HG03060 (cell line): Measurements from ENCODE around the gene ABTB1.

Experiments
- ATAC-seq: cut with Tn5 transposase; IDR thresholded peaks from one replicate; pipeline ENCODE4 v1.9.1; 2021; ENCODE audit warnings: low read depth, moderate number of reproducible peaks; ENCODE audit not compliant: unreplicated experiment

The ABTB1 gene

DNA sequence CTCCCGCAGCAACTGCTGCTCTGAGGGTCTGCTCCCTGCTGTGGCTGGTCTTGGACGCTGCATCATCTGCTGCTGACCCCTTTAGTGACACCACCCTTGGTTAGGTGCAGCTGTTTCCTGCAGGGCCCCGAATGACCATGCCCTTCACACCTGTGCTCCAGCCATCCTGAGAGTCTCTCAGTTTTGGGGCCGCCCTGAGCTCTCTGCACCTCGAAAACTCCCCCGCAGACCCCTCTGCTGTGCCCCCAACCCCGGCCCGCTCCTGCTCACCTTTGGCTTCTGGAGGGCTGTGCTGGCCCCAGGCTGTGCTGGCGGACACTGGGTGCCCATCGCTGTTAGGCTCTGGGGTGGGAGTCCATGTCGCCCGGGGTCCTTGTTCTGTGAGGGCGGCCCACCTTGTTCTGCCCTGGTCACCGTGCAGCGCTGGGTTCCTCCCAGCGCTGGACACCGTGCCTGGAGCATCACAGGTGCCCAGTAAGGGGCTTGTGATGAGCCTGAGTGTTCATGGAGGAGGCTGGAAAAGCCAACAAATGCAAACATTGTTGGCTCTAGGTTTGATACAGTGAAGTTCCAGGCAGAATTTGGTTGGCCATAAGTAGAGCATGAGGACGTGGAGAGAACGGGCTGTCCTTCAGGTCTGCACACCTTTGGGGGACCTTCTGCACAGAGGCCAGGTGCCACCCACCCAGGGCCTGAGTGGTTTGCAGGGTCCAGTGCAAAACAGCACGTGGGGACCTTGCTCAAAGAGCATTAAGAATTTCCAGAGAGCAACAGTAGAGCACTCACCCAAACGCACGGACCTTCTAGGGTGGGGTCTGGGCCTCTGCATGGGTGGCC is 12.3 kb downstream of the ABTB1 start:
- no peak for ATAC-seq

GRCh38 chr3:127685708-127686511 is 13.2 kb downstream of the ABTB1 start:
- ATAC-seq = no peak

- ATAC-seq = no peak
Observed at GRCh38 chr3:127686512-127686894, 13.8 kb downstream of the ABTB1 start.

DNA sequence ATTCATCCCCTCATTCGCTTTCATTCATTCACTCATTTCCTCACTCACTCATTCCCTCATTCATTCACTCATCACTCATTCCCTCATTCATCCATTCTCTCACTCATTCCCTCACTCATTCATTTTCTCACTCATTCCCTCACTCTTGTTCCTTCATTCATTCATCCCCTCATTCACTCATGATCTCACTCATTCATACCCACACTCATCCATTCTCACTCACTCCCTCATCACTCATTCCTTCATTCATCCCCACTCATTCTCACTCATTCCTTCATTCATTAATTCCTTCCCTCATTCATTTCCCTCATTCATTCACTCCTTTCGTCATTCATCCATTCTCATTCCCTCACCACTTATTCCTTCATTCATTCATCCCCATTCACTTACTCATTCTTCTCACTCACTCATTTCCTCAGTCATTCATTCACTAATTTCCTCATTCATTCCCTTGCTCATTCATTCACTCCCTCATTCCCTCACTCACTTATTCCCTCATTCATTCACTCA is 14.5 kb downstream of the ABTB1 start:
- ATAC-seq = no peak

GRCh38 chr3:127688022-127688415 is 15.3 kb downstream of the ABTB1 start:
- no peak for ATAC-seq

- no peak for ATAC-seq
Observed at GRCh38 chr3:127688416-127689265, 15.9 kb downstream of the ABTB1 start.

DNA sequence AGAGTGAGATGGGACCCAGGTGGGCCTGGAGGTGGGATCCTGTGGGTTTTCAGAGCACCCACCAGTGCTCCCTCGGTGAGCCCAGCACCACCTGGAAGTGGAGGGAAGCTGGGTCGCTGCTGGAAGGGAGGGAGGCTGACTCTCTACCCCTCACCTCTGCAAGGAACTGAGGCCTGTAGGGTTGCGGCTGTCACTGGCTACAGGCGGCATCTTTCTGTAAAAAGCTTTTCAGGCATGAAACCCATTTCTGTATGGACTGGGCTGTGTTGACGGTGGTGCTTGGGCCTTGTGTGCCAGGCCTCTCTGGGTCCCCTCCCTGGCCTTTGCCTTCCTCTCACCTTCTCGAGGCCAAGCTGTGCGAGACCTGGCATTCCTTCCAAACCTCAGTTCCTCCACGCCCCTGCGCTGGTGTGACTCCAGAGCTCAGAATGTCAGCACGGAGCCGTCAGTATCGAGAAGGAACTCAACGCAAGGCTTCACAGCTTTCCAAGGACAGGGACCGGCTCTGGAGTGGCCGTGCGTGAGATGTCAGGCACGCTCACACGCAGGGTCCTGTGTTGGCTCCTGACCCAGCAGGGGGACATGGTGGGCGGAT is 16.6 kb downstream of the ABTB1 start:
- no peak for ATAC-seq

GRCh38 chr3:127690106-127690505 is 17.4 kb downstream of the ABTB1 start:
- no peak for ATAC-seq

GRCh38 chr3:127690823-127691452 is 18.2 kb downstream of the ABTB1 start:
- no peak for ATAC-seq

DNA sequence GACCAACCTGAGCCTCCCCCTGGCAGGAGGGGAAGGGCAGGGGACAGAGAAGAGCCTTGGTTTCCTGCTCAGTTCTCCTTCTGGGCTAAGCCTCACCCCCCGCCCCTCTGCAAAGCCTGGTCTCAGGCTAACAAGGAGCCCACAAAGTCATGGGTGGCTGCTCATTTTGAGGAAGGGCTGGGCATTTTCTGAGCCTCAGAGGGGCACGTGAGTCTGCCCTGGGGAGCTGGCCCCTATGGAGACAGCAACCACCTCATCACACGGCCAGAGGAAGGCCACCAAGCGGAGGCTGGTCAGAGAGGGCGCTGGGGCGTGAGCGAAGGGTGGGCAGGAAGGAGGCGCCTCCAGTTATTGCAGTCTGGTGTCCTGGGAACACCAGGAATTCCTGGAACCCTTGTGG is 18.7 kb downstream of the ABTB1 start:
- no peak for ATAC-seq

DNA sequence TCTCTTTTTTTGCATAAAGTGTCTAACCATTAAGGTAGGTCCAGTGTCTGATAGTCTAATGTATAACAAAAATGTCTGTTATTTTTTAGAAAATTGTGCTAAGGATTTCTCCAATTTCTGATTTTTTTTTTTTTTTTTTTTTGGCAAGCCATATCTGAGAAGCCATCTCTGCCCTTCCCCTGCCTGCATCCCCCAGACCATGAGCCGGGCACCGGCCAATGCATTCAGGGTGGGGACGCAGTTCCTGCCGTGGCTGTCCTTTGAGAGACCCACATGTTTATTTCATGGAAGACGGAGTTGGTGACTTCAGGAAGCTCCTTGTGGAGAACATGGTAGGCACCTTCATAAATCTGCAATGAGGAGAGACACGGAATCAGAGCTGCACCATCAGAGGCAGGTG is 19.2 kb downstream of the ABTB1 start:
- ATAC-seq = no peak

GRCh38 chr3:127692501-127693335 is 20.0 kb downstream of the ABTB1 start:
- ATAC-seq = no peak

DNA sequence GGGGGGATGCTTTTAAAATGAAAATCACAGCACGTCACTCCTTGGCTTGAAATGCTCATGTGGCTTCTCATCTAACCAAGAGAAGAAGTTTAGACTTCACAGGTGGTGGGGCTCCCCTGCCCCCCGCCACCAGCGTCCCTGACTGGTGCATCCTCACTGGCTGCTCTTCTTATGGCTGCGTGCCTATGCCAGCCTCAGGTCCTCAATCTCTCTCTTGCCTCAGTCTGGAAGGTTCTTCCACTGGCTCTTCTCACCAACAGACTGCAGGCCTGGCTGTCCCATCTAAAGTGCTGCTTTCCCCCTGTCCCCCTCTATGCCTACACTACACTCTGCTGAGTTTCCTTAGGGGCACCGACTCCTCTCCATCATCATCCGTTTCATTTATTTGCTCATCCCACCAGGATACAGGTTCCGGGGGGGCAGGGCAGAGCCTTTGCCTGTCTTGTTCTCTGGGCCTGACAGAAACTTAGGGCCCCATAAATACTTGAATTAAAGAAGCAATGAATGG is 20.6 kb downstream of the ABTB1 start:
- no peak for ATAC-seq

DNA sequence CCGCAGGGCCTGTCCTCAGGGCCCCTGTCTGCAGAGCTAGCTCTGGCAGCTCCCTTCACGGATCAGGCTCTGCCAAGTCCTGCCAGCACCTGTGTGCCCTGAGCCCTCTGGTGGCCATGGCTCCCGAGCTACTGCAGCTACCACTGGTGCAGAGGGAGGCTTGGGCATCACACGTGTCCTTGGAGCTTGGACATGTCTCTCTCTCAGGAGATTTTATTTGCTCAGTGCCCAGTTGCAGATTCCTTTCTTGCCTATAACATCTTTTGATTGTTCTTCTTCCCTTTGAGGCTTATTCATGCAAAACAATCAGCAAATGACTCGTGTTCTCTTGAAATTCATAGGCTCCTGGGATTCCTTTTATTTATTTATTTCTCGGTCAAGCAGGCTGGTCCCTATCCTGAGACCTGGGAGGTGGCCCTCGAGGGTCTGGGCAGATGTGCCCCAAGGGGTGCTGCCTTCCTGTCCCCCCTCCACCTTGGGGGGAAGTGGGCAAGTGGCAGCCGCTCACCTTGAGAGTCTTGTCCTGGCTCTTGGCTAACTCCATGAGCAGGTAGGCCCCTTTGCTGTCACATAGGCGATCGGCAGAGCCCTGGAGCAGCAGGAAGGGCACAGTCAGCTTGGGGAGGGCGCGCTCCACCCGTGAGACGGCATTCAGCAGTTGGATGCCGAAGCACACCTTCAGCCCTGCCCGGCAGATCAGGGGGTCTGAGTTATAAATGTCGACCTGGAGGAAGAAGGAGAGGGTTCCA is 21.9 kb downstream of the ABTB1 start:
- ATAC-seq = no peak

GRCh38 chr3:127697551-127698240 is 24.9 kb downstream of the ABTB1 start:
- no peak for ATAC-seq

GRCh38 chr3:127698286-127698685 is 25.5 kb downstream of the ABTB1 start:
- no peak for ATAC-seq

DNA sequence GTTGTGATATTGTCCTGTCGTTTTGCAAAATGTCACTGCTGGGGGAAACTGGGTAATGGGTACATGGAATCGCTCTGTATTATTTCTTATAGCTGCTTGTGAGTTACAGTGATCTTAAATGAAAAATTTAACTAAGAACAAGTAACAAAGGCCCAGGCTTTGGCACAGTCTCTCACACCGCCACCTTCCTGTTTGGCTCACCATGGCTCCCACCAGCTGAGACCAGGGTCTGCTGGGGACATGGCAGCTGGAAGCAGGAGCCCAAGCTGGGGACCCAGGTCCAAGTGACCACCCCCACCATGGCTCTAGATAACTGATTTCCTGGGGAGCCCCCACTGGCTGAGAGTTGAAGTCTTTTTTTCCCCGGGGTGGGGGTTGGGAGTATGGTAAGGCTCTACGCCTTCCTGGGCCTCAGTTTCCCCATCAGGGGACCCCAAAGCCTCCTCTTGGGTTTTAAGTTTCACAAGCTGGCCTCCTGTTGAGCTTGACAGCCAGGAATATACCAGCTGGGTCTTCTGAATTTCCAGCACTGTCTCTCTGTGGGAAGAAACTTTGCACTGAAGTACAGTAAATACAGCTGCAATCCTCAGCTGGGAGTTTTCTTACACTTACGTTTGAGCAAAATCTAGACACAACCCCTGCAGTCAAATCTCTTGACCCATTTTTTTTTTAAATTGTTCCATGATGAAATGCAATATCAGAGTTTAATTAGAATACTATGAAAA is 26.1 kb downstream of the ABTB1 start:
- no peak for ATAC-seq
